ENCODE results near the gene KRT4.

DNA sequence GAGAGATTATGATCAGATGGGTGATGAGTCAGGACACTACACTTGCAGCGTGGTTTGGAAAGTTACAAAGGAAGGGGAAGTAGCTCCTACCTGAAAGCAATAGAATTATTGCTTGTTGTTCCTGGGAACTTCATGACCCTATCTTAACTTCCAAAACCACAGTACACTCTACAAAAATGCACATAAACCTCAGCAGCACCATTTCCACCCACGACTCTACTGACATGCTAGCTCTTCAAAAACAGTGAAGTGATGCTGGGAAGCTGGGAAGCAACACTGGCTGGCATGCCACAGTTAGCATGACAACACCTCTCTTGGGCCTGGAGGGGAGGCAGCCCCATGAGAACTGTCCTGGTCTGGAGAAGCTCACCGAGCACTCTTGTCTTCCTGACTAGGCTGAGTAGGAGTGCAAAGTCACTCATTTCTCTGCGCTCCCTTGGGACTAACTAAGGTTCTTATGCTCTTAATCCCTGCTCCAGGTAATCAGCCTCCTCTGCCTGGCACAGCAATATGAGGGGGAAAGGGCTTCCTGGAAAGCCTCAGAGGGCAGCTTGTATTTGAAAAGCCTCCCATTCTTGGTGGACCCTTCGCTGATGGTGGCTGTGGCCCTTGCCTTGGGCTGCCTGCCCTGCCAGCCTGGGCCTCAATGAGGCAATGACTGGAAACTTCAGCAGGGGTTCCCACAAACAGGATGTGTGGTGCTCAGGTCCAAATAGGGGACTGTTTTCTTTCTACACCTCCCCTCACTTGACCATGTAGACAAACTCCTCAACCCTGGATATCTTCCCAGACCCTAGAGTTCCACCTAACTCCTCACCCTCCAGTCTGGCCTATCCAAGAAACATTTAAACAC is 19.2 kb downstream of the KRT4 start:
- TF ChIP-seq, protein P1, sequence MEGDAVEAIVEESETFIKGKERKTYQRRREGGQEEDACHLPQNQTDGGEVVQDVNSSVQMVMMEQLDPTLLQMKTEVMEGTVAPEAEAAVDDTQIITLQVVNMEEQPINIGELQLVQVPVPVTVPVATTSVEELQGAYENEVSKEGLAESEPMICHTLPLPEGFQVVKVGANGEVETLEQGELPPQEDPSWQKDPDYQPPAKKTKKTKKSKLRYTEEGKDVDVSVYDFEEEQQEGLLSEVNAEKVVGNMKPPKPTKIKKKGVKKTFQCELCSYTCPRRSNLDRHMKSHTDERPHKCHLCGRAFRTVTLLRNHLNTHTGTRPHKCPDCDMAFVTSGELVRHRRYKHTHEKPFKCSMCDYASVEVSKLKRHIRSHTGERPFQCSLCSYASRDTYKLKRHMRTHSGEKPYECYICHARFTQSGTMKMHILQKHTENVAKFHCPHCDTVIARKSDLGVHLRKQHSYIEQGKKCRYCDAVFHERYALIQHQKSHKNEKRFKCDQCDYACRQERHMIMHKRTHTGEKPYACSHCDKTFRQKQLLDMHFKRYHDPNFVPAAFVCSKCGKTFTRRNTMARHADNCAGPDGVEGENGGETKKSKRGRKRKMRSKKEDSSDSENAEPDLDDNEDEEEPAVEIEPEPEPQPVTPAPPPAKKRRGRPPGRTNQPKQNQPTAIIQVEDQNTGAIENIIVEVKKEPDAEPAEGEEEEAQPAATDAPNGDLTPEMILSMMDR (IDR thresholded peaks at IDR 0.05) = no peak
- TF ChIP-seq POLR2A (IDR thresholded peaks at IDR 0.05) = no peak

Data from tibial nerve (tissue), 3 donors.